Nephron (organoid): ENCODE results near the gene SIL1.

Experiments used
- H3K27ac Mint-ChIP-seq, 3 experiments: 2 replicates each; pipeline ENCODE4 v1.8.0; 2020; ENCODE audit warnings: mixed read lengths in 3 of 3, mild to moderate bottlenecking in 2 of 3, moderate library complexity in 1 of 3
- H3K27me3 Mint-ChIP-seq: 2 replicates; pipeline ENCODE4 v1.8.0; 2021; ENCODE audit warnings: low read depth, mild to moderate bottlenecking, moderate library complexity, mixed read lengths
- H3K36me3 Mint-ChIP-seq: 2 replicates; pipeline ENCODE4 v1.8.0; 2020; ENCODE audit warnings: low read depth, mixed read lengths
- H3K4me1 Mint-ChIP-seq: 2 replicates; pipeline ENCODE4 v1.8.0; 2020; ENCODE audit warnings: mixed read lengths
- H3K4me3 Mint-ChIP-seq, 3 experiments: 2 replicates each; pipeline ENCODE4 v1.8.0; 2020; ENCODE audit warnings: mild to moderate bottlenecking in 3 of 3, mixed read lengths in 3 of 3, moderate library complexity in 2 of 3
- H3K9me3 Mint-ChIP-seq: 2 replicates; pipeline ENCODE4 v1.8.0; 2020; ENCODE audit warnings: mixed read lengths
- TF ChIP-seq, protein P1 (sequence below), 3 experiments: fragments of 200-600 bp; sonication (generic); IDR thresholded peaks; one replicate each; pipeline ENCODE4 v1.5.0; 2021; ENCODE audit warnings: antibody characterized with exemption in 3 of 3; ENCODE audit not compliant: unreplicated experiment in 3 of 3

Gene SIL1

DNA sequence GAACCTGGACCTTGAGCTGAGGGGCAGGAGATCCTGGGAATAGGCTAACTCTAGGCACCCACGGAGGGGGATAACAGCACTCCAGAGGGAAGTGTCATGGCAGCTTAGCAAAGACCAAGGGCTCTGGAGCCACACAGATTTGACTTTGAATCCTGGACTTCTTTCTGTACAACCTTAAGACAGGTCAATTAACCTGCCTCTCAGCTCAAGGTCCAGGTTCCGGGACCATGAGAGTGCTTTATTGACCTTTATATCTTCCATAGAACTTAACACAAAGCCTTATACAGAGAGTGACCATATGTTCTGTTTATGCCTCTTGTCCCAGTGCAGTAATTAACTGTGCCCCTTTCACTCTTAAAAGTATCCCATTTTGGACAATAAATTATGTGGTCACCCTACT lies 232.5 kb downstream of the SIL1 start:
- peak overlapping the region; percentile 93 to 94 (median 94) for H3K27ac Mint-ChIP-seq
- no peaks in the 10 kb centered on the region for H3K9me3 Mint-ChIP-seq
- TF ChIP-seq, protein P1, sequence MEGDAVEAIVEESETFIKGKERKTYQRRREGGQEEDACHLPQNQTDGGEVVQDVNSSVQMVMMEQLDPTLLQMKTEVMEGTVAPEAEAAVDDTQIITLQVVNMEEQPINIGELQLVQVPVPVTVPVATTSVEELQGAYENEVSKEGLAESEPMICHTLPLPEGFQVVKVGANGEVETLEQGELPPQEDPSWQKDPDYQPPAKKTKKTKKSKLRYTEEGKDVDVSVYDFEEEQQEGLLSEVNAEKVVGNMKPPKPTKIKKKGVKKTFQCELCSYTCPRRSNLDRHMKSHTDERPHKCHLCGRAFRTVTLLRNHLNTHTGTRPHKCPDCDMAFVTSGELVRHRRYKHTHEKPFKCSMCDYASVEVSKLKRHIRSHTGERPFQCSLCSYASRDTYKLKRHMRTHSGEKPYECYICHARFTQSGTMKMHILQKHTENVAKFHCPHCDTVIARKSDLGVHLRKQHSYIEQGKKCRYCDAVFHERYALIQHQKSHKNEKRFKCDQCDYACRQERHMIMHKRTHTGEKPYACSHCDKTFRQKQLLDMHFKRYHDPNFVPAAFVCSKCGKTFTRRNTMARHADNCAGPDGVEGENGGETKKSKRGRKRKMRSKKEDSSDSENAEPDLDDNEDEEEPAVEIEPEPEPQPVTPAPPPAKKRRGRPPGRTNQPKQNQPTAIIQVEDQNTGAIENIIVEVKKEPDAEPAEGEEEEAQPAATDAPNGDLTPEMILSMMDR (IDR thresholded peaks at IDR 0.05; ENCODE audit: unreplicated experiment in 3 of 3): no peak
- H3K36me3 Mint-ChIP-seq: no peaks in the 10 kb centered on the region
- no peaks in the 10 kb centered on the region for H3K27me3 Mint-ChIP-seq
- H3K4me1 Mint-ChIP-seq: peaks cover 77% of the 10 kb centered on the region
- no peak overlapping the region for H3K4me3 Mint-ChIP-seq

DNA sequence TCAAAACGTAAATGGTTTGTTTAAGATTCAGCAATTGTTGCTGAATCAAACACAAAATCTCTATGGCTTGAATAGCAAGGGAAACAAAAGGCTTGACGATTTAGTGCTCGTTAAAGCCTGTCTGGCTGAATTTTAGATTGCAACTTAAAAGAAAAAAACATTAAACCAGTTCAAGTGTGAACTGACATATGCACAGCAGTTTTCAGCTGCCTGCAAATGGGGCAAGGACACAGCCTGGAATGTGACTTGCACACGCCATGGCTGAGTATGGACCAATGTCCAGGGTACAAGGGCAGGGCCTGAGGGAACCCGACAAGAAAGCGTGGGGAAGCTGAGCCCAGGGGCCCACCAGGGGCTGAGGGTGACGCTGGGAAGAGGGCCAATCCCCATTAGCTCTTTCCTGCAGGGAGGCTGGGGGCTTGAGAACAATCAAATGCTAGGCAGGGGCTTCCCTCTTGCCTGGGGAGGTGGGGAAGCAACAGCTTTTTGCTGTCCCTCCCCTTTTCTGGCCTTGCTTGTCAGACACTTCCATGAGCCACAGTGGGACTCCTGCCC lies 233.4 kb downstream of the SIL1 start:
- no peaks in the 10 kb centered on the region for H3K36me3 Mint-ChIP-seq
- TF ChIP-seq, protein P1 (IDR thresholded peaks at IDR 0.05; ENCODE audit: unreplicated experiment in 3 of 3): no peak
- no peaks in the 10 kb centered on the region for H3K27me3 Mint-ChIP-seq
- peak overlapping the region; percentile 40 to 66 (median 57) for H3K4me3 Mint-ChIP-seq
- H3K4me1 Mint-ChIP-seq: peaks cover 71% of the 10 kb centered on the region
- no peaks in the 10 kb centered on the region for H3K9me3 Mint-ChIP-seq
- H3K27ac Mint-ChIP-seq: peak overlapping the region; percentile 93 to 94 (median 94)

DNA sequence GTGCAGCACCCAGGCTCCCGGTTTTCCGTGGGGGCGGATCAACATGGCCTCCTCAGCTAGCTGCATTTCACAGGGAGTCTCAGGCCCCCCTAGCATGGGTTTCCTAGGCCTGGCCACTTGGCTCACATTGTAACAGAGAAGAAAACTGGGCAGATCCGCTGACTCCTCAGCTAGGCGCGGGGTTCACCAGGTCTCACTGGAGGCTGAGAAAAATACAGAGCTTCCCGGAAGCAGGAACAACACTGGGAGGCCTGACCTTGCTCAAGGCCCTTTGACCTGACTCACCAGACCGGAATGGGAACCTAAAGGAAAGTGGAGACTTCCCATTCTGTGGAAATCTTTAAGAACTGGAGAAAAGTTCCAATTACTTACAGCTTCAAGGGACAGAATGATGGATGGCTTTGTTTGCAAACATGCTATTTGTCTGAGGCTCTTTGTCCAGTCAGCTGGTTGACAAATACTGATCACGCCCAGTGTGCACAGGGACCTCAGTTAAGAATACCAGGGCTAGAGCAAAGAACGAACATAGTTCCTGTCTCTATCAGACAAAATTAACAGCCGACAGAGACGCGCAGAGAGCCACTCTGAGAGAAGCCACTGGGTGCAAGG lies 234.3 kb downstream of the SIL1 start:
- TF ChIP-seq, protein P1 (IDR thresholded peaks at IDR 0.05; ENCODE audit: unreplicated experiment in 3 of 3): no peak
- Mint-ChIP-seq H3K27ac (peak overlapping the region; percentile 93 to 94 (median 94)), H3K4me1 (peaks cover 63% of the 10 kb centered on the region), H3K9me3 (no peaks in the 10 kb centered on the region), H3K36me3 (no peaks in the 10 kb centered on the region), H3K4me3 (peak overlapping the region in 2 of 3 experiments; percentile 22 to 28), H3K27me3 (no peaks in the 10 kb centered on the region)

DNA sequence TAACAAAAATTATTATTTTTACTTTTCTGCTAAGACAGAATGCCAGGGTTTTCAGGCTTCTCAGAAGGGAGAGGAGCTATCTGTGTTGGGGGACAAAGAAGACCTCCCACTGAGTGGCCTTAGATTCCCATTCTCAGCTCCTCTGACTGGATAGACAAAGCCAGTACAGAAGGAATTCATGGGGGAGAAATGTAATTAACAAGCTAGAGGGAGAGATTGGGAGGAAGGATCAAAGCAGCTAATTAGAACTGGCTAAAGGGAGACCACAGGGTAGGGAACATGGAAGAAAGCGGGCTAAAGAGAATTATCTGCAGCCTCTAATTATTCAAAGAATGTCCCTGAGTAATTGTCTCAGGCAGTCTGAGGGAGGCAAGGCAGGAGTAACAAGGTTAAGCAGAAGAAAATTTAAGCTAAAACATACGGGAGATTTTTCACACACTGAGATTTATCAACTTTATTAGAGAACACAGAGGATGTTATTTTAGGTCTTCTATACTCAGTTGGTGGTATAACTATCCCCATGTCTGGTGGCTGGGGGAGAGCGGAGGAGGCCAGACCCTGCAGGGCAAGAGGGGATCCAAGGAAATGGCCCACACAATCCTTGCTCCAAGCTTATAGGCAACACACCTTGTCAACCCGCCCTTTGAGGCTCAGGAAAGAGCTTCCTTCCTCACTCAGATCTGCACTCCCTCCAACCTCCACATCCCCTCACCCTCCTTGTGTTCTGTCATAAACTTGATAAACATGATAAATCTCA lies 235.4 kb downstream of the SIL1 start:
- H3K27me3 Mint-ChIP-seq: no peaks in the 10 kb centered on the region
- TF ChIP-seq, protein P1 (IDR thresholded peaks at IDR 0.05; ENCODE audit: unreplicated experiment in 3 of 3): no peak
- H3K4me1 Mint-ChIP-seq: peaks cover 58% of the 10 kb centered on the region
- peak overlapping the region; percentile 0 to 12 (median 0) for H3K4me3 Mint-ChIP-seq
- peak overlapping the region; percentile 93 to 94 (median 94) for H3K27ac Mint-ChIP-seq
- H3K36me3 Mint-ChIP-seq: no peaks in the 10 kb centered on the region
- no peaks in the 10 kb centered on the region for H3K9me3 Mint-ChIP-seq

DNA sequence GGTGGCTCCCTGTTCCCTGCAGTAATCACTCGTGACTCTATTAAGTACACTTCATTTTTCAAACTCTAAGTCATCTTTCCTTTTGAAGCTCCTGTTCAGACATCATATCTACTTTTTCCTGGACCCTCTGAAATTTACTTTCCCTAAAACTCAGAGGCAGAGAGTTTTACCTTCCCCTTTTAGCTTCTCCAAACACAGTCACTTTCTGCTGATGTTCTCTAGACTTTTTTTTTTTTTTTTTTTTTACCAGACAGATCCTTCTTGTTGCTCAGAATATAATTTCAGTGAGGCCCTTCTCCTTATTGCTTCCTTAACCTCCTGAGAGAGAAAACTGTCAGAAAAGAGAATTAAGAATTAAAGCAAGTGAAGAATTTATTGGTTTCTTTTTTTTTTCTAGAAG lies 236.4 kb downstream of the SIL1 start:
- Mint-ChIP-seq H3K36me3 (no peaks in the 10 kb centered on the region), H3K4me3 (no peak overlapping the region), H3K27me3 (no peaks in the 10 kb centered on the region), H3K27ac (peak overlapping the region; percentile 63 to 94 (median 93)), H3K9me3 (no peaks in the 10 kb centered on the region), H3K4me1 (peaks cover 56% of the 10 kb centered on the region)
- TF ChIP-seq, protein P1 (IDR thresholded peaks at IDR 0.05; ENCODE audit: unreplicated experiment in 3 of 3): no peak
